GM19397 (cell line): ENCODE results near the gene TAMM41.
"Not testable (repeated sequence)": the region's sequence is repeated elsewhere in the genome, so short reads cannot be mapped to it uniquely, and the experiment has no call there.

ENCODE experiments used
- ATAC-seq: cut with Tn5 transposase; IDR thresholded peaks from one replicate; pipeline ENCODE4 v1.9.1; 2021; ENCODE audit warnings: mild to moderate bottlenecking, moderate library complexity; ENCODE audit not compliant: unreplicated experiment

The TAMM41 gene

DNA sequence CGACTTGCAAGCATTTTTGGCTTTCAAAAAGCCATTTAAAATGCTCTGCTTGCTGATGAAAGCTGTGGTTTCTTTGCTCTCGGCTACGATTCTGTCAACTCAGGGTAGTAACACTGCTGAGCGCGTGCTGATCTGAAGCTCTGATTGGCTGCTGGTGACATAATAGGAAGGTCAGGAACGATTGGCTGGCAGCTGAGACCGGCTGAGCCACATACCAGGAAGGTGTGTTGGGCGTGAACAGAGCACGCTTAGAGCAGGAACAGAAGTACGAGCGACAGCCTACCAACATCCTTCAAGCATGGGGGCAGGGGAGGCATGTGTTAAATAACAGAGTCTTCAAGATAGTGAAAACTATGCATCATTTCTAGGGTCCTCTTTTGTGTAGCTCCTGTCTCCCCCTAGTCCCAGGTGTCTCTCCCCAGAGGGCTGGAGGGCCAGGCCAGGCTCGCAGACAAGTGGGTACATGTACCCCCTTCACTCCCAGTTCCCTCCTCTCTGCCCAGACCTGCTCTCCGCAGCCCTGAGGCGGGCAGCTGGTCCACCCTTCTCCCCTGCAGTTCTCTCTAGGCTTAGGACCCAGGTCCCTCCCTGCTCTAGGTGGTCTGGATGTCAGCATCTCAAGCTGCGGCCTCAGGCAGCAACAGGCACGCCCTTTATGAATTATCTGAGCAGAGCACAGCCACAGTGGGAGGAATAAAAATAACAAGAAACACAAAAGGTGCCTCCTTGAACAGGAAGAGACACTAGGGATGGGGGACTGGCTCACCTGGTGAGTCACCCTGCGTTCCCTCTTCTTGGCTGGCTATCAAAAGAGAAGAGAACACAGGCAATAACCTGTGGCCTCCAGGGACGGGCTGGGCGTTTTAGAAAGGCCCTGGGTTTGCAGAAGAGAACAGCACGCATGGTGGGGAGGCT lies 76.0 kb downstream of the TAMM41 start:
- peak; percentile 98 for ATAC-seq

DNA sequence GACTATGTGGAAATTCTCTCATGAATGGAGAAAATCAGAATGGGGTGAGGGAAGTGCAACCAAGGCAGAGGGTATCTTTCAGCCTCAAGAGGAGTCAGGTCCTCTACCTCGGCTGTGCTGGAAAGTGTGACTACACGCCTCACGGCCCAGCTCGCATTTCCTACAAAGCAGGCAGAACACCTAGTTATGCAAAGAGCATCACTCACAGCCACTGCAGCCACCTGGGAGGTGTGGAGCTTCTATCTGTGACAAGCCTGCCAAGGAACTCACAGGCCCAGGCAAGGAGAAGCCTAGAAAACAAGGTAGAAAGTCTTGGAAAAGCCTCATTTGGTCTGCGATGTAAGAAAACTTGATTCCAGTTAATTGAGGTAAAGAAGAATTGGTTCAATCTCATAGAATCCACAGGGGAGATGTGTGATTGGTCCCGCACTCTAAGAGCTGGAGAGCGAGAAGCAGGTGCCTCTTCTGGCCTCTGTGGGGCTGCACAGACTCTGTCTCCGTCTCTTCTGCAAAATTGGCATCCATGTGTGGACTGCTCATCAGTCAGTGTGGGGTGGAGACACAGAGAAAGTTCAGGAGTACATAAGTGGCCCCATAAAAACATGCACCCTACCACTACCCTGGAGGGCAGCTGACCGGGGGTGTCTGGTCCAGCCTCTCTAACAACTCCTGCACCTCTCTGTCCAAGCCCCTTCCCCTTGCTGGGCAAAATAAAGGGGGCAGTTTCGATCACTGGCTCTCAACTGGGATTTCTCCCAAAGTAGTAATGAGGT lies 76.8 kb downstream of the TAMM41 start:
- peak; percentile 18 for ATAC-seq

- ATAC-seq, result no peak
Observed at GRCh38 chr3:11768604-11769003, 78.1 kb downstream of the TAMM41 start.

- no peak for ATAC-seq
Observed at GRCh38 chr3:11764931-11765363, 81.7 kb downstream of the TAMM41 start.

DNA sequence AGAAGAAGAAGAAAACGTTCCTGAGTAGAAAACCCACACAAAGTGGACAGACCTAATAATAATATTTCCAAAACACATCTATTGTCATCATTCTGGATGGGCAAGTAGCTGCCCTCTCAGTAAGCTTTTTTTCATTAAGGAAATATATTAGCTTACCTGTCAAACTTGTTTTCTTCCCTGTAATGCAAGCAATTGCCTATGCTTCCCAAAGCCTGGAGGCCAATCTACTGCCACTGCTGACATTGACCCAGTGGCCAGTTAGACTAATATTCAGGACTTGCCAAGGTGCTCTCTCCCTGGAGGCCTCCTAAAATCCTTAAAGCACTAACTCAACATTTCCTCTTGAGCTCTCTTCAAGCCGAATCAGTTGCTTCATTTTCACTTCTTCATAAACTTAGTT lies 86.7 kb downstream of the TAMM41 start:
- no peak for ATAC-seq

DNA sequence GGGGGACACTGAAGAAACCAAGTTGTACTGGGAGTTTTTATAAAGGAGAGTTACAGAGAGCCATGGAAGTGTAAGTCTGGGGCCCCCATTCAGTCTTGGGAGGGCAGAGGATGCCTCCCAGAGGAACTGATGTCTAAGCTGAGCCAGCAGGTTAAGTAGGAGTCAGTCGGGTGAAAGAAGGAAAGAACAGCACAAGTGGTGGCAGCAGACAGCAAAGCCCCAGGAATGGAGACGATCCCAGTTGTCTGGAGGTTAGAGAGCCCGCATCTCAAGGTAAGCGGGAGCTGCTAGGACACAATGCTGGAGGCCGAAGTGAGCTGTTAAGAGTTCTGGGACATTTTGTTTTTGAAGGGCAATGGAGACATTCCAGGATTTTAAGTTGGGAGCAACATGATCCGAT lies 88.8 kb downstream of the TAMM41 start:
- no peak for ATAC-seq

DNA sequence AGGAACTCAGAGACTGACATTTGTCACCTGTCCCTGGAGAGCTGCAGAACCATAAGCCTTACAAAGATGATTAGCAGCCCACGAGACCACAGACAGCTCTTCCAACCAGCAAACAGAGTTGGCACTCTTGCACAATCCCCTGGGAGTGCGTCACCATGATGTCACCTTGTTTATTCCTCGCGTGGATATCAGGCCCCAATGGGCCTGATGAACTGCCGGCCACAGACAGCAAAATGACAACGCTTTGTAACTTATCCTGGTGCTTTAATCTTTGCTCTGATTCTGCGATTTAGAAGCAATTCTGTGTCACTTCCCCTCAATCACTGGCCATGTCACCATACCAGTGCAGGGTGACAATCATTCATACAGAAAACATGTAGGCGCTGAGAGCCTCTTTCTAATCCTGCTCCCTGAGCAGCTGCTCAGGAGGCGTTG lies 89.2 kb downstream of the TAMM41 start:
- ATAC-seq, result no peak

DNA sequence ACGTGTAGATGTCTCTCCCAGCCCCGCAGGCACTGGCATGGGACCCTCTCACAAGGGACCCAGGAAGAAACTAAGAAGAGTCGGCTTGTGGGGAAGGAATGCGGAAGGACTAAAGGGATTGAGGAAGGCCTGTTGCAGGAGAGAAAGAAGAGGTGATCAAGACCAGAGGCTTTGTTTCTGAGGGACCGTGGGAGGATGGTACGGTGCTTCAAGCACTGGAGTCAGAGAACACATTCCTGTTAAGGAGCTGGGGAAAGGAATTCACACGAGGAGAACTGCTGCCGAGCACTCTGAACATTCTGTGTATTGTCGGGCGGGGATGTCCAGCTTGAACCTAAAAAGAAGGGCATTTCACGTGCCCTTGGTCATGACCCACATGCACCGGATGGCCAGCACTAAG lies 91.4 kb downstream of the TAMM41 start:
- no peak for ATAC-seq

DNA sequence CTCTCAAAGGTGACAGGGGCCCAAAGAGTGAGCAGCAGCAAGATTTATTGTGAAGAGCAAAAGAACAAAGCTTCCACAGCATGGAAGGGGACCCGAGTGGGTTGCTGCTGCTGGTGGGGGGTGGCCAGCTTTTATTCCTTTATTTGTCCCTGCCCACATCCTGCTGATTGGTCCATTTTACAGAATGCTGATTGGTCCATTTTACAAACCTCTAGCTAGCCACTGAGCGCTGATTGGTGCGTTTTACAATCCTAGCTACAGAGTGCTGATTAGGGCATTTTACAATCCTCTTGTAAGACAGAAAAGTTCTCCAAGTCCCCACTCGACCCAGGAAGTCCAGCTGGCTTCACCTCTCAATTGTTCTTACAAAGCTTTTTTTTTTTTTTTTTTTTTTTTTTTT lies 94.4 kb downstream of the TAMM41 start:
- ATAC-seq, result not testable (repeated sequence)

- not testable (repeated sequence) for ATAC-seq
Observed at GRCh38 chr3:11748306-11748705, 98.4 kb downstream of the TAMM41 start.
